Natural killer cell (primary cell): ENCODE measurements around the gene CALCR. TPM values are rescaled to one million over a fixed set of nuclear protein-coding genes. Genes with fewer than 3 reads are reported as not detected.

Experiments used
- ATAC-seq, 3 donors: fragments of 150-1000 bp in 2 of 3; fragments of 200-7000 bp in 1 of 3; cut with Tn5 transposase; 1 replicate in 1 of 3; 2 replicates in 2 of 3; pipeline ENCODE4 v1.10.0; 2021; ENCODE audit warnings: mild to moderate bottlenecking in 2 of 3, moderate library complexity in 2 of 3
- DNase-seq, 2 donors: peaks; one replicate each; pipeline versions ENCODE4 v3.0.0 to v3.0.0-alpha.2; 2013 to 2021; ENCODE audit warnings: mixed read lengths in 1 of 2
- H3K27ac ChIP-seq: one replicate; pipeline ENCODE4 v1.5.1; 2013; ENCODE audit warnings: mild to moderate bottlenecking, low read length
- H3K27me3 ChIP-seq: one replicate; pipeline ENCODE4 v1.6.1; 2013; ENCODE audit warnings: low read length; ENCODE audit not compliant: control insufficient read depth, insufficient read depth
- H3K36me3 ChIP-seq: one replicate; pipeline ENCODE4 v1.6.1; 2013; ENCODE audit warnings: low read length; ENCODE audit not compliant: control insufficient read depth, insufficient read depth
- H3K4me1 ChIP-seq: one replicate; pipeline ENCODE4 v1.6.1; 2013; ENCODE audit warnings: low read length; ENCODE audit not compliant: control insufficient read depth, insufficient read depth
- H3K4me3 ChIP-seq: one replicate; pipeline ENCODE4 v1.5.1; 2013; ENCODE audit warnings: low read length
- H3K9me3 ChIP-seq: one replicate; pipeline ENCODE4 v1.6.1; 2013; ENCODE audit warnings: low read length; ENCODE audit not compliant: control insufficient read depth, insufficient read depth
- H3K27ac Mint-ChIP-seq, 2 donors: one replicate each; pipeline ENCODE4 v1.8.0; 2022; ENCODE audit warnings: mild to moderate bottlenecking in 2 of 2, mixed read lengths in 2 of 2, moderate library complexity in 1 of 2
- H3K27me3 Mint-ChIP-seq, 2 donors: one replicate each; pipeline ENCODE4 v1.8.0; 2022; ENCODE audit warnings: low read depth in 2 of 2, mixed read lengths in 2 of 2
- H3K36me3 Mint-ChIP-seq: one replicate; pipeline ENCODE4 v1.8.0; 2022; ENCODE audit warnings: mixed read lengths
- H3K4me1 Mint-ChIP-seq, 2 donors: one replicate each; pipeline ENCODE4 v1.8.0; 2022; ENCODE audit warnings: mixed read lengths in 2 of 2
- H3K4me3 Mint-ChIP-seq: one replicate; pipeline ENCODE4 v1.8.0; 2022; ENCODE audit warnings: mild to moderate bottlenecking, moderate library complexity, mixed read lengths
- H3K9me3 Mint-ChIP-seq, 2 donors: one replicate each; pipeline ENCODE4 v1.8.0; 2022; ENCODE audit warnings: mixed read lengths in 2 of 2
- whole genome bisulfite sequencing: methylation state at CpG from one replicate; pipeline ENCODE4 v1.1.7; 2013; ENCODE audit warnings: missing lambda C conversion rate; ENCODE audit not compliant: insufficient coverage; 5-methylcytosine and 5-hydroxymethylcytosine counted together
- intact Hi-C: fragments of 100-400 bp; cut with micrococcal nuclease; formaldehyde crosslinking; loops from one replicate; pipeline ENCODE4 v1.14.2; 2022
- total RNA-seq, 4 donors: library from RNA; stranded (reverse); fragments of 120-200 nt in 1 of 4; gene quantifications; one replicate each; pipeline versions ENCODE4 v1.2.3 to v1.2.4, GENCODE V29; 2013 to 2022
- TF ChIP-seq, protein P1 (sequence below): fragments of 200-600 bp; IDR thresholded peaks from one replicate; pipeline ENCODE4 v1.8.0; 2022; ENCODE audit warnings: antibody characterized with exemption

CALCR gene
- not detected for total RNA-seq
- total RNA-seq (2013) = not detected

DNA sequence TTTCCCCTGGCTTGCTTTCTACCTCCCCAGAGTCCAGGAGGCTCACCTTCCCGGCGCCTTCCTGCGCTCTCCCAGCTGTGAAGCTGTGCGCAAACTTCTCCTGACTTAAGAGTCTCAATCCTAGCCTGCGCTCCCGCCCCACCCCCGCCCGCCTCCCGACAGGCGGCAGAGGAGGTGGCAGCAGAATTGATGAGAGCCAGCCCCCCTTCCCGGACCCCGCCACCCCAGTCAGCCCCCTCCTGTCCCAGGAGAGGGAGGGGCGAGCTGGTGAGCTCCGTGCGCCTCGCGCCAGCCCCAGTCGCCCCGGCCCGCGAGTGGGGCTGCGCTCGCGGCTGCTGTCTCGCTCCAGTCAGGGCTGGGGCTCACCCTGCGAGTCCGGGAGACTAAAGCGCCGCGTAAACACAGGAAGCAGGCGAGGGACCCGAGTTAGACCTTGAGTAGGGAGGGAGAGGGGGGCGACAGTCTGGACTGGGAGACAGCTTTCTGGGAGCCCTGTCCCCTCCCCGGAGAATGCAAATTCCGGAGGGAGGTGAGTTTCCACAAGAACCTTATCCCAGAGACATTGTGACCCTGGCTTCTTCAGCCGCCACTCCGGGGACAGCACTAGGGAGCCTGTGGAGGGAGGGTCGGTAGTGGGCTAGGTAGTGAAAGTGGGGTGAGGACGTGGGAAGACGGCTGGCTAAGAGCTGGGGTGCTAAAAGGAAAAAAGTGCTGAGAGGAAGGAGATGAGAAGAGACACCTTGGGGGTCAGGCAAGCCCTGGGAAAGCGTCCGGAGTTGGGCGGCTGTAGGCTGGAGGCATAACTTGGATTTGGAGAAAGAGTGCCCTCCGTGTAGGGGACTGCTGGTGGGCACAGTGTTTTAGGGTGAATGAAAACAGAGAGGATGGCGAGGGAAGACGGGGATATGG is at the start of gene CALCR:
CALCR (minus strand) TSS at position 79 of the 909 bp plus-strand sequence. CDS start 87,743 bp downstream, outside the sequence.
- no peak within 1 kb of the TSS for H3K4me3 ChIP-seq
- WGBS = 2% methylated on average over 46 of the region's 46 CpGs
- H3K9me3 Mint-ChIP-seq = no peaks in the 10 kb centered on the region
- intact Hi-C loops = no loop called here
- no peak within 1 kb of the TSS for H3K27ac Mint-ChIP-seq
- H3K9me3 ChIP-seq = no peaks in the 10 kb centered on the region
- peaks cover 24 to 26% of the 10 kb centered on the region in 2 donors for H3K27me3 Mint-ChIP-seq
- DNase-seq (no peak), ATAC-seq (no peak)
- no peak within 1 kb of the TSS for H3K4me3 Mint-ChIP-seq
- H3K36me3 Mint-ChIP-seq = no peaks in the 10 kb centered on the region
- peaks cover 16% of the 10 kb centered on the region for H3K27me3 ChIP-seq
- no peak within 1 kb of the TSS for H3K27ac ChIP-seq
- no peaks in the 10 kb centered on the region for H3K4me1 ChIP-seq
- H3K36me3 ChIP-seq = no peaks in the 10 kb centered on the region
- no peaks in the 10 kb centered on the region for H3K4me1 Mint-ChIP-seq
- TF ChIP-seq, protein P1, sequence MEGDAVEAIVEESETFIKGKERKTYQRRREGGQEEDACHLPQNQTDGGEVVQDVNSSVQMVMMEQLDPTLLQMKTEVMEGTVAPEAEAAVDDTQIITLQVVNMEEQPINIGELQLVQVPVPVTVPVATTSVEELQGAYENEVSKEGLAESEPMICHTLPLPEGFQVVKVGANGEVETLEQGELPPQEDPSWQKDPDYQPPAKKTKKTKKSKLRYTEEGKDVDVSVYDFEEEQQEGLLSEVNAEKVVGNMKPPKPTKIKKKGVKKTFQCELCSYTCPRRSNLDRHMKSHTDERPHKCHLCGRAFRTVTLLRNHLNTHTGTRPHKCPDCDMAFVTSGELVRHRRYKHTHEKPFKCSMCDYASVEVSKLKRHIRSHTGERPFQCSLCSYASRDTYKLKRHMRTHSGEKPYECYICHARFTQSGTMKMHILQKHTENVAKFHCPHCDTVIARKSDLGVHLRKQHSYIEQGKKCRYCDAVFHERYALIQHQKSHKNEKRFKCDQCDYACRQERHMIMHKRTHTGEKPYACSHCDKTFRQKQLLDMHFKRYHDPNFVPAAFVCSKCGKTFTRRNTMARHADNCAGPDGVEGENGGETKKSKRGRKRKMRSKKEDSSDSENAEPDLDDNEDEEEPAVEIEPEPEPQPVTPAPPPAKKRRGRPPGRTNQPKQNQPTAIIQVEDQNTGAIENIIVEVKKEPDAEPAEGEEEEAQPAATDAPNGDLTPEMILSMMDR = no peak

DNA sequence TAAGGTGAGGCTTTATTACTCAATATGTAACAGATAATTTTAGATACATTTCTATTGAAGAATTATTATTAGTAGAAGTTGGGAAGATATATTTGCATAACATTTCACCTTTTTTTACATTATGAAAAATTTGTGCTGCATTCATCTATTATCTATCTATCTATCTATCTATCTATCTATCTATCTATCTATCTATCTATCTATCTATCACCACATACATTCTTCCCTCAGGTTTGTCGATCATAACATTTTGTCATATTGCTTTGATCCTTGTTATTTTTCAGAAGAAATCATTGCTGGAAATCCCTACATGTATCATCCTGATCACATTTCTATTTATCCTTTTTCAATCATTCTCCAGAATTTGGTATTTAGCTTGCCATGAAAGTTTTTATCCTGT is 49.3 kb upstream of the CALCR start:
- Mint-ChIP-seq H3K27ac (no peak overlapping the region), H3K4me3 (no peak overlapping the region), H3K4me1 (no peaks in the 10 kb centered on the region), H3K36me3 (no peaks in the 10 kb centered on the region), H3K27me3 (no peaks in the 10 kb centered on the region), H3K9me3 (peaks cover 0 to 2% of the 10 kb centered on the region in 2 donors)
- TF ChIP-seq, protein P1 = no peak
- no peak for DNase-seq
- H3K4me1 ChIP-seq = no peaks in the 10 kb centered on the region
- H3K27me3 ChIP-seq = no peaks in the 10 kb centered on the region
- no peak for ATAC-seq
- intact Hi-C loops = no loop called here
- H3K27ac ChIP-seq = no peak overlapping the region
- 100% methylated on average over 1 of the region's 1 CpG for WGBS
- H3K36me3 ChIP-seq = no peaks in the 10 kb centered on the region
- no peaks in the 10 kb centered on the region for H3K9me3 ChIP-seq
- no peak overlapping the region for H3K4me3 ChIP-seq

DNA sequence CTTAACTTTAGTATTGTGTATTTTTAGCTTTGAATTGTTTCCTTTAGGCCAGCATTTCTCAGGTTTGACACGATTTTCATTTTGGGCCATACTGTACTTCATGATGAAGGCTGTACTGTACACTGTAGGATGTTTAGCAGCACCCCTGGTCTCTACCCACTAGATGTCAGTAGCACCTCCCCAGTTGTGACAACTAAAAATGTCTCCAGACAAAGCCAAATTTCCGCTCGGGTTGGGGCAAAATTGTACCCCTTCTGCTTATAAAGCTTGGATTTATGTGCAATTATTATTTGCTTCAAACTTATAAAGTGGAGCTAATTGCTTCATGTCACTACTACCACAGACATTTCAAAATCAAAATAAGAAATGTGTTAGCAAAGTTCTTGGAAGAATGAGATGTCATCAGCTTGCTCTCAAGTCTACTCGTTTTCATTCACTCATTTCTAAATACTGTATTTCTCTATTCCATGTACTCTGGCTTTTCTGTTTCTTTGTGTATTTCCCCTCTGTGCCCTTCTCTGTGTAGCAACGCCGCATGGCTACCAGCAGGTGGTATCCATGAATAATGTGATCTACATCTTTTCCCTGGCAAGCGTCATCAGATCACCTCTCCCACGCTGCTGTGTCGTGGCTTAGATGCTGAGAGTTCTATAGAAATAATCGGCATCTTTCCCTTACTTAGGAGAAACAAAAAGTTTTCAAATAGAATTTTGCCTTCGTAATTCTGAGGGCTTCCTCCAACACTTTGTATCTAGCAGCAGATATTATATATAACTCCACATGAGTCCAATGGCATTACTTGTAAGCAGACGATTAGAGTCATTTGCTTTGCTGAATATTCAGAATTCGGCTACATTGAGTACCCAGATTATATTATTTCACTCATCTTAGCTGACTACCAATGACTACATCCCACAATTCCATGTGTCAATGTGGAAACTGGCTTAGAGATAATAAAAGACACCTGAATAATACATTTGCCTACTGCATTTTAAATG is 47.8 kb upstream of the CALCR start:
- Histone ChIP-seq H3K4me1 (no peaks in the 10 kb centered on the region), H3K4me3 (no peak overlapping the region), H3K36me3 (no peaks in the 10 kb centered on the region), H3K27me3 (no peaks in the 10 kb centered on the region), H3K27ac (no peak overlapping the region), H3K9me3 (no peaks in the 10 kb centered on the region)
- DNase-seq (no peak), ATAC-seq (no peak)
- Mint-ChIP-seq H3K4me1 (no peaks in the 10 kb centered on the region), H3K4me3 (no peak overlapping the region), H3K27ac (no peak overlapping the region), H3K9me3 (peaks cover 0 to 2% of the 10 kb centered on the region in 2 donors), H3K36me3 (no peaks in the 10 kb centered on the region), H3K27me3 (no peaks in the 10 kb centered on the region)
- TF ChIP-seq, protein P1 = no peak
- intact Hi-C loops = no loop called here
- WGBS = 83% methylated on average over 13 of the region's 13 CpGs
